Activated CD8-positive, alpha-beta memory T cell treated with anti-CD3 and anti-CD28 coated beads, Interleukin-2, amount 50 U/mL, for 24 hours (primary cell): Measurements from ENCODE around the gene RIPOR3.

Source experiments
- DNase-seq: peaks from one replicate; pipeline ENCODE4 v3.0.0-alpha.2; 2020; ENCODE audit errors: extremely low read depth

The RIPOR3 gene, protein sequence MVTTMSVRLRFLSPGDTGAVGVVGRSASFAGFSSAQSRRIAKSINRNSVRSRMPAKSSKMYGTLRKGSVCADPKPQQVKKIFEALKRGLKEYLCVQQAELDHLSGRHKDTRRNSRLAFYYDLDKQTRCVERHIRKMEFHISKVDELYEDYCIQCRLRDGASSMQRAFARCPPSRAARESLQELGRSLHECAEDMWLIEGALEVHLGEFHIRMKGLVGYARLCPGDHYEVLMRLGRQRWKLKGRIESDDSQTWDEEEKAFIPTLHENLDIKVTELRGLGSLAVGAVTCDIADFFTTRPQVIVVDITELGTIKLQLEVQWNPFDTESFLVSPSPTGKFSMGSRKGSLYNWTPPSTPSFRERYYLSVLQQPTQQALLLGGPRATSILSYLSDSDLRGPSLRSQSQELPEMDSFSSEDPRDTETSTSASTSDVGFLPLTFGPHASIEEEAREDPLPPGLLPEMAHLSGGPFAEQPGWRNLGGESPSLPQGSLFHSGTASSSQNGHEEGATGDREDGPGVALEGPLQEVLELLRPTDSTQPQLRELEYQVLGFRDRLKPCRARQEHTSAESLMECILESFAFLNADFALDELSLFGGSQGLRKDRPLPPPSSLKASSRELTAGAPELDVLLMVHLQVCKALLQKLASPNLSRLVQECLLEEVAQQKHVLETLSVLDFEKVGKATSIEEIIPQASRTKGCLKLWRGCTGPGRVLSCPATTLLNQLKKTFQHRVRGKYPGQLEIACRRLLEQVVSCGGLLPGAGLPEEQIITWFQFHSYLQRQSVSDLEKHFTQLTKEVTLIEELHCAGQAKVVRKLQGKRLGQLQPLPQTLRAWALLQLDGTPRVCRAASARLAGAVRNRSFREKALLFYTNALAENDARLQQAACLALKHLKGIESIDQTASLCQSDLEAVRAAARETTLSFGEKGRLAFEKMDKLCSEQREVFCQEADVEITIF

DNA sequence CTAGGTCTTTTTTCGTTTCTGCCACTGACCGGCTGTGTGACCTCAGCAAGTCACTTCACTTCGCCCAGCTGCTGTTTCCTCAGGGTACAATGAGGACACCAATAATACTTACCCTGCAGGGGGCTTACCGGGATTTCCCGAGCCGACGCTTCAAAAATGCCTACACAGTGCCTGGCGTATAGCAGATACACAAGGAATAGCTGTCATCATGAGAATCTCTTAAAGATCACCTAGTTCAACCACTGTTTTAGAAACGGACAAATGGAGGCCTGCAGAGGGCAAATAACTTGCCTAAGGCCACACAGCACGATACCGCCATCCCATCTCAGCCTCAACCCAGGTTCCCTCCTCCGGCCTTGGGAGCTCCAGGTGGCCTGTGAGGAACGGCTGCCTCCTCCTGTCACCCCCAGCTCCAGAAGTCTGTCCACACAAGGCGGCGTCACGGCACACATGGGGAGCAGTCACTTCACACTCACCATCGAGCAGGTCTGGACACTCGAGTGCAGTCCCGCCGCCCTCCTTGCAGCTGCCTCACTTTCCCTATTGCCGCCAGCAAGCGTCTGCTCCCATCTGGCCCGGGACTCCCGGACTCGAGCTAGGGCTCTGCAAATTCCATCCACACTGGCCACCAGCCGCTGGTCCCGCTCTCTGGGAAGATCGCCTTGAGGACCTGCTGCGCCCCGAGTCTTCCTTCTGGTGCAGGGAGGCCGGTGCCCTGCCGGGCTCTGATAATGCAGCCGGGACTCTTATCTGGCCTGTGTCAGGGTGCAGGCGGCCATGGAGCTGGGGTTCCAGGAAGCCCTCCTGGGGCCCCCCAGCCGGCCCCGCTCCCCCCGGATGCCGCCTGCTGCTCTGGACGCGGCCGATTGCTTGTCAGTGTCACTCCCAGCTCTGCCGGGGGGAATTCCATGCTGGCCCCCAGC, at the start of gene RIPOR3:
Gene RIPOR3, minus strand, starts transcription at position 893 of the 923 bp plus-strand sequence. Its CDS starts 414 bp downstream, at position 479.
- DNase-seq = no peak

DNA sequence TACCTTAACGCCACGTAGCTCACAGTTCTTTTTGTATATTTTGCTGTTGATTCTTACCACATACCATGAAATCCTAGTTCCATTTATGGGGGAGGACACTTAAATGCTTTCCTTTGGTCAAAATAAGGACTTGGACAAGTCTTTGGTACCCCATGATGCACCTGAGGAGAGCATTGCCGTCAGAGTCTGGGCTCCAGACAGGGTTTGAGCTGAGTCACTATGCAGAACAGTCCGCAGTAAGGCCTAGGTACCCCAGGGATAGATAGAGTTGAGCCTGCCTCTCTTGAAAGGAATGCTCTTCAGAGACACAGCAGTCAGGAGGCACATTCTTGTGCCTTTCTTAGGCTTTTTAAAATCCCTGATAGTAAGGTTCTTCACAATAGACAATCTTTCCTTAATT, 46.0 kb upstream of the RIPOR3 start:
- no peak for DNase-seq

DNA sequence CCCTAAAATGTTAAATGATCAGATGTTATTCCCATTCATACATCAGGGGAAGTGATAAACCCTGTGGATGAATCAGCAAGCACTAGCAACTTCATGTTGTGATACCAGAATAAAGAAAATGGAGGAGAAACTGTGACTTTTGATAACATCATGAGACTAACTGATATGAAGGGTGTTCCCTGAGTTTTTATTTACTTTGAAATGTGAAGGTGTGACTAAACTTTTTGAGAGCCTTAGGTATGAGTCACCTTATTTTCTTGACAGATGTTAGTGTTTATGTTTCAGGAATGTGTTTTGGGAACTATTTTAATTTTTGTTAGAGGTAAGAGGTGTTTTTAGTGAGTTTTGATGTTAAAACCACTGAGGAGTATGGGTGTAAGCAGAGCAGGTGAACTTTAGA, 44.5 kb upstream of the RIPOR3 start:
- no peak for DNase-seq

DNA sequence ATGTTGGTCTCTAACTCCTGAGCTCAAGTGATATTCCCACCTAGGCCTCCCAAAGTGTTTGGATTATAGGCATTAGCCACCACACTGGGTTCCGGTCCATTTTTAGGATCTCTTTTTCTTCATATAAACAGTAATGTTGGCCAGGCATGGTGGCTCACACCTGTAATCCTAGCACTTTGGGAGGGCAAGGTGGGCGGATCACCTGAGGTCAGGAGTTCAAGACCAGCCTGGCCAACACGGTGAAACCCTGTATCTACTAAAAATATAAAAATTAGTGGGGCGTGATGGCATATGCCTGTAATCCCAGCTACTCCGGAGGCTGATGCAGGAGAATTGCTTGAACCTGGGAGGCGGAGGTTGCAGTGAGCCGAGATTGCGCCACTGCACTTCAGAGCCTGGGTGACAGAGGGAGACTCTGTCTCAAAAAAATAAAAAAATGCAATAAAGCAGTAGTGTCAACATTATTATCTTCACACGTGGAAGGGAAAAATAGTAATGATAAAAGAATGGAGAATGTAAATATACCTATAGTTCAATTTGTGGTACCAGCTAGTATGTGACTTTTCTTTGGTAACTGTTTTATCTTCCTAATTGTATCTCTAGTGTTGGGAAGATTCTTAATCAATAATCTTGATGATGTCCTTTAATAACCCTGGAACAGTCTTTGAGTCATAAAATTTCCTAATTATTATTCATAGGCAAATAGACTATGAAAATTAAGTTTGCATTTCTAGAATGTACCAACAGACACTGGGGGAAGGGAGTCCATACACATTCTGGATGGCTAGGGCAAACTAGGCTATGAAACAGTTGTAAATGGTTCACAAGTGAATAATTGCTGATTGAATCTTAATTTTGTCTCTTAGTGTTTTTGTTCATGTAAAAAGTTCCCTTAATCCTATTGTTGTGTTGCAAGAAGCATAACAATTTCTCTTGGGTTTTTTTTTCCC, 43.7 kb upstream of the RIPOR3 start:
- DNase-seq = no peak

DNA sequence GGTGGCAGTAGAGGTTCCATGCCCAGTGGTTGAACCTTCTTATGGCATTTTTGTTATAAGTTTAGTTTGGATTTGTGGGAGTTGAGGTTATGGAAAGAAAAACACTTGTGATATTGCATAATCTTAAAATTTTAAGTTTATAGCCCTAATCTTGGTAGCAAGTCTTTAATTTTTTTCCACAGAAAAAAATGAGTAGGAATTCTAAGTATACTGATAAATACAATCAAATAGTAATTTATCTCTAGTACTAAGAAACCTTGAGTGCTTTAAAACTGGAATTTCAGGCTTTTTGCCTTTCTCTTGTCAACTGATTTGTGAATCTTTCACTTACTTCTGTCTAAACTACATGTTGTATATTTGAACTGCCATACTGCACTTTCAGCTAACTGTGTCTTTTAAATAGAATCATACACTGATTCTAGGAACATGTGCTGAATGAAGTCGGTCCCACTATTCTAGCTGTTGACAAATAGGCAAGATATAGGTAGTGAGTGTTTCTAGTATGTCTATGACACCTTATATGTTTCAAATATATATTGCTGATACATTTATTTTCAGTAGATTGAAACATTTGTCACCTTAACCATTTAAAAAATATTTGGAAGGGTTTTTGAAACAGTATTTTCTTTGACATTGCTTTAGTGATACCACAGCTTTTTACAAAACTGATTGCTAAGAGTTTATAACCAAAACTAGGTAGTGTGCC, 42.5 kb upstream of the RIPOR3 start:
- no peak for DNase-seq

DNA sequence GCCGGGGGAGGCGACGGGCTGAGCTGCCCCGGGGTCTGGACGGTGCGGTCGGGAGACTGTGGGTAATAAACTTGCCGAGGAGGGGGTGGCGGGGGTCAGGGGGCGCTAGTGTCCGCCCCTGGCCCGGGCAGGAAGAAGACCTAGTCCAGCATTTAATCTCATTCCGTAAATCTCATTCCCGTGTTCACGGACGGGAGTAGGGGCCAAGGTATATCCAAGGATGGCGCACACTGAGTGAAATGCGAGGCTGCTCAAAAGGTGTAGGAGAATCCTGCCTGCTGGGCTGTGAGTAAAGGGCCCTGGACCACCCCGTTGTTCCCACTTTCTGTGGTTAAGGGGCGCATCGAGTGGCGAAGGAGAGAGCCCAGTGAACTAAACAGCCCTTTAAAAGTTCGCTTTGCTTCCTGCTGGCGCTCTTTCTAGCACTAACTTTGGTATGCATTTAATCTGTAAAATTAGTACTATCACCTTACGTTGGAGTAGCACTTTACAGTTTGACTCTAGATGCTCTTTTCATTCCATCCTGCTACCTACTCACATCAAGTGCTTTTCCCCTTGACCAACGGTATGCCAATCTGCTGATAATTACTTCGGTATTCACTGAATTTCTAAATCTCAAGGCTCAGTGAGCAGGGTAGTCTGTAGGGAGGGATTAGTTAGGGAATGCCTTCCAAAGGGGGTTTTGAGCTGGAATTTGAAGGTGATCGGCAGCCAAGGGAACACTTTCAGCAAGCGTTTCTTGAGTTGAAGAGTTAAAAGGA, 40.8 kb upstream of the RIPOR3 start:
- no peak for DNase-seq

DNA sequence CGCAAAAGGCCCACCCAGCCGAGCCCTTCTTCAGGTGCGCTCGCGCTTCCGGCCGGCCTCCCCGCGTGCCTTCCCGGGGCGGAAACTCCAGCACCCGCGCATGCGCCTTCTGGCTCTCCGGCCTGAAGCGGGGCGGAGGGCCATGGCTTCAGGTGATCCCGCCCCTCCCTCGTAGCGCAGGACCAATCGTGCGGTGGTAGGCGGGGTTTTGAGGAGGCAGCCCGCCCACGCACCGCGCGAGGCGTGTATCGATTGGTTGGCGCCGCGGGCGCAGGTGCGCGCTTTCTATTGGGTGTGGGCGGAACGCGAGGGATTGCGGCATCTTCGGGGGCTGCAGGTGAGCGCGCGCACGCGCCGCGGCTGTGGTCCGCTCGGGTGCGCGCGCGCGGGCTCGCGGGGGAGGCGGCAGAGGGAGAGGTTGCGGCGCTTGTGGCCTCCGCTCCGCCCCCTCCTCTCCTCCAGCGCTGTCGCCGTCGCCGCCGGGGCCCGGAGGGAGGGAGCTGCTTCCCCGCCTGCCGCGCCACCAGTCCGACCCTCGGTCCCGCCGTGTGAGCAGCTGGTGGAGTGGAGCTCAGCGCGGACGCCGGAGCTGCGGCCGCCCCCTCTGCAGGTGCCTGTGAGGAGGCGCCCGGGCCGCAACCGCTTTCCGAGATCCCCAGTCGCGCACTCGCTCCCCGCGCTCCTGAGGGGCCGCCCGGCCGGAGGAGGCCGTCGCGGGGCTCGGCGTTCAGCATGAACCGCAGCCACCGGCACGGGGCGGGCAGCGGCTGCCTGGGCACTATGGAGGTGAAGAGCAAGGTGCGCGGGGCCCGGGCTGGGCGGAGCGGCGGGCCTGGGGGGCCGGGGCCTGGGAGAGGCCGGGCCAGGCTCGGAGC, 40.0 kb upstream of the RIPOR3 start, which contains the start of gene PARD6B:
Gene PARD6B, plus strand, starts transcription at position 526 of the 875 bp plus-strand sequence. Its CDS starts 207 bp downstream, at position 733.
- DNase-seq = peak; percentile 93

DNA sequence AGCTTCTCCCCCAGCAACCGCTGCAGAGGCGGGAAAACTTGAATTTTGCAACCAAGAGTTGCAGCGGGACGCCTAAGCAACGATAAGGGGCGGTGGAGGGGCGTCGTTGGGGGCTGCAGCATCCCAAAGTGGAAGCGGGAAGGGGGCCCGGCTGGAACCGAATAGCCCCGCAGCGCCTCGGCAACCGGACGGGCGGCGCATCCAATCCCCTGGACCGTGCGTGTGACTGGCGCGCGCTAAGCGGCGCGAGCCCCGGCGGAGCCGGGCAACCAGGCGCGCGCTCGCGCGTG, 39.4 kb upstream of the RIPOR3 start:
- DNase-seq = no peak

DNA sequence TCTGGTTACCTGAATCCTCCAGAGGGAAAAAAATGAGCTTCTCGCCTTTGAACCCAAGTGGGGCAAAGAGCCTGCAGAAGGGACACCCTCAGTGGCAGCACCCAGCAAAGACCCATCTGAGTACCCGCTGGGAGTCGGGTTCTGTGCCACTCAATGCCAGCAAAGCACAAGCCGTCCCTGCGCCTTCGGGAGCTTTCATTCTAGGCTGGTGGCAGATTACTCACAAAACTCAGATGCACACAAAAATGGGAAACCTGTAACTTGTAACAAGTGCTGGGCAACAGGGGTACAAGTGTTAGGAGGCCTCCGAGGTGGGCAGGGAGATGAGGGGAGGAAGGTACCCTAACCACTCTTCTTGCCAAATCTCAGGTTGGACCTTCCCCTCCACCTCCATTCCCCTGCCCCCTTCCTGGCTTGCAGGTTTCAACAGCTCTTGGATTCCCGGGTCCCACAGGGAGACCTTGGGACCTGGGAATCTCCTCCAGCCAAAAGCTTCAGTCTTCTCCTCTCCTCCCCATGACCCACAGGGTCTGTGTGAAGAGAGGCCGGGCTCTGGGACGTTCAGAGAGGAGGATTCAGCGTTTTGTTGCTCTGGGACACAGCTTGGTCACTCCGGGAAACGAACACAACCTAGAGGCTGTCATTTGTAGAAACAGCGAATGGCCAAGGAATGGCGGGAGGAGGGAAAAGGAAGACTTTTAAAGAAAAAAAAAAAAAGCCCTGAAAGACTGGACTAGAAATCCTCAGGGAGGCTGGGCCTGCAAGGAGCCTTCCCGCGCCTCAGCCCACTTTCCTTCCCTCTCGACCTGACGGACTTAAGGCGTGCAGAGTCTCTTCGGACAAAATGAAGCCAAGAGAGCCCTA, 38.8 kb upstream of the RIPOR3 start:
- DNase-seq = no peak

DNA sequence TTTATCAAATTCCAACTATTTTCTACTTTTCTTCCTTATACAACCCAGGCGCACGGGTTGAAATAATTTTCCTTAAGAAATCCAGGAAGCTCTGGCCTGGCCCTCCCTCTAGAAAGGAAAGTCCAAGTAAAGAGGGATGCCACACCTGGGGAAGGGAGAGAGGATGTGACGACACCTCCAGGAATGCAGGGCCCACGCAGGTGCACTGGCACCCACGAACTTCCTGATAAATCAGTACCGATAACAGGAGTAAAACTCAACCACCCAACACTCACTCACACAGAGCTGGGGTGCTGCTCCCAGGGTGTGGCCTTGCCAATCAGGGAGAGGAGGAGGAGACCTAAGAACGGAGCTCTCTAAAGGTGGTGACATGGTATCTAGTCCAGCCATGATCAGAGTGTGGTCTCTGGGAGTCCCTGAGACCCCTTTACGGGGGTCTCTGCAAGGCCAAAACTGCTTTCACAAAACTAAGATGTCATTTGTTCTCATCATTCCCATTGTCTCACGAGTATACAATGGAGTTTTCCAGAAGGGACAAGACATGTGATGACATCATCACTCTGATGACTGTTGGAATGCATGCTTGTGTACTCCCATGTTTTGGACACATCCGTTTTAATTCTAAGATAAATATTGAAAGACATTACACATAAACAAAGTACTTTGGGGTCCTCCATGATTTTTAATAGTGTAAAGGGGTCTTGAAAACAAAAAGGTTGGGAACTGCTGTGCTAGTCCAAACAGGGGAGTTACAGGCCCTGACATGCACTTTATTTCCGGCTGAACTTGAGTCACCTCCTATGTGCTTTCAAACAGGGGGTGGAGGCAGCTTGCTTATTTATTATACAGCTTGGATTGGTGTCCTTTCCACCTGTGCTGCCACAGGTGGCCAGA, 37.9 kb upstream of the RIPOR3 start:
- DNase-seq = no peak

DNA sequence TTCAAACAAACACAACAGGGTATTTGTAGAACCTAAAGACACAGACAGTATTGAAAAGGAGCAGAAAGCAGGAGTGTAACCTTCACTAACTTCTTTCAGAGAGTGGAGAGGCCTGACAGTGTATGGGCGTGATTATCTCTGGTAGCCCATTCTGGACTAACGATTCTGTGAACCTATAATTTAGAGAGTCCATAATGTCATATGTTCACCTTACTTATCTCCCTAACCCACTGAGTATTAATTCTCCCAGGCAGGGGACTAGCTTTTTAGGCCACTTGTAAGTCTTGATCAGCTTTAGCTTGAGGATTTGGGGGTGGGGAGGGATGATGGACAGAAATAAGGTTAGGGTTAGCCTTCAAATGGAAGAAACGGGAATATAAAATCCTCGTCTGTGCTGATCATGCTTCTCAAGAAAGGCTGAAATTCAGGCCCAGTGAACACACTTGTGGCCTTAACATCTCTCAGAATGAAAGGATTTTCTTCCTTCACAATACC, 37.2 kb upstream of the RIPOR3 start:
- no peak for DNase-seq

DNA sequence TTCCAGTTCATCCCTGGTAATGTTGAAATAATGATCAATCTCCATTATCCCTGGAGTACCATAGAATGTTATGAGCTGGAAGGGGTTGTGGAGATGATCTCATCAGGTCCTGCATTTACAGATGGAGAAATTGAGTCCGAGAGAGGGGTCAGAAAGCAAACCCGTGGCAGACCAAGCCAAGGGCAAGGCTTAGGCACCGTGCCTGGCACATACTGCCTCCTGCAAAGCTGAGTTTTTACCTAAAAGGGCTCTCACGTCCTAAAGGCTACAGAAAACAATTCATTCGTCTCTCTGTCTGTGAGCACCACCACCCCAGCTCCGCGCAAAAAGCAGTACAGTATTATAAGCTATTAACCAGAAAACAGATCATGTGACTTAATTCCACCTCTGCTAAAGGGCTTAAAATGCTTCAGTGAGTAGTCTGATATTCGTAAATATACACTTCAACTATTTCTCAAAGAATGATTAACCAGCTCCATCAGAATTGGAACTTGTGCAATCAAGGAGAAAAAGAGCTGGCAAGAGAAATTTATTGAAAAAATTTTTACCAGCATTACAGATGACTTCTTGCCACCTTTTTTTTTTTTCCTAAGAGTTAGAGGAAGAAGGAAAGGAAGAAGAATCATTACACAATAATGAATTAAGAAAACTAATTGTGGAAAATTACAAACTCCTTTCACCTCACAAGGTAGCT, 36.6 kb upstream of the RIPOR3 start:
- no peak for DNase-seq

DNA sequence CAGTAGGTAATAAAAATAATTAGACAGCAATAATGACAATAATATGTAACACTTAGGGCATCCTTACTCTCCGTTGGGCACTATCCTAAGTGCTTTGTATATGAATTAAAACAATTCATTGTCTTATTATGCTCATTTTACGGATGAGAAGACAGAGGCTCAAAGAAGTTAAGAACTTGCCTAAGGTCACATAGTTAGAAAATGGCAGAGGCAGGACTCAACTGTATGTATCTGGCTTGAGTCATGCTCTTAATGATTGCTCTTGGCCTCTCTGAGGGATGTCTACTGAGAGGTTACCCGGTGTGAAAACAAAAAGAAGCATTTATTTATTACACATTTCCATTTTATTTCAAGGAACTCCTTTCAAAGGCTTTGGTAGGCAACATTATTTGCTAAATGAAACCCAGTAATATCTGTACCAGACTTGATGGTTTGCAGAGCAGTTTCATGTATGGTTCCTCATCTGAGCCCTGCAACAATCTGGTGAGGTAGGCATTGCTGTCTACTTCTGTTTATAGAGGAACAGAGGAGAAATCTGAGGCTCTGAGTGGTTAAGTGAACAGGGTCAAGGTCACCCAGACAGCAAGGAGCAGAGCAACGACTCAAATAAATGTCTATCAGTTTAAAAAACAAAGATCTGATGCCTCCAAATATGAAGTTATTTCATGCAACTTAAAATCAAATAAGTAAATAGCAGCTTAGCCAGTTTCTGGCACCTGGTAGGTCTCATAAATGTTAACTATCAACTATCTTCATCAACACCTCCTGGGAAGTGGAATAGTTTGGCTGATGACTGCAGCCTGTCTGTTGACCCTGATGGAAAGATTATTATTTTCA, 35.8 kb upstream of the RIPOR3 start:
- no peak for DNase-seq

DNA sequence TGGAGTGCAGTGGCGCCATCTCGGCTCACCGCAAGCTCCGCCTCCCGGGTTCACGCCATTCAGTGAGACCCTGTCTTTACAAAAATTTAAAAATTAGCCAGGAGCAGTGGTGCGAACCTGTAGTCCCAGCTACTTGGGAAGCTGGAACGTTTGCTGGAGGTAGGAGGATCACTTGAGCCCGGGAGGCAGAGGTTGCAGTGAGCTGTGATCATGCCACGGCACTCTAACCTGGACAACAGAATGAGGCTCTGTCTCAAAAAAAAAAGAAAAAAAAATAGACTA, 34.3 kb upstream of the RIPOR3 start:
- DNase-seq = no peak
